GM12878 (cell line): ENCODE results near the gene RBMX. TPM values are rescaled to one million over a fixed set of nuclear protein-coding genes. Genes with fewer than 3 reads are reported as not detected.
"Not testable (repeated sequence)": the region's sequence is repeated elsewhere in the genome, so short reads cannot be mapped to it uniquely, and the experiment has no call there.

ENCODE experiments used
- ATAC-seq: fragments of 200-7000 bp; cut with Tn5 transposase; 3 replicates; pipeline ENCODE4 v1.9.1; 2020; ENCODE audit warnings: mild to moderate bottlenecking, moderate library complexity
- BruUV-seq: library from RNA; stranded (reverse); fragments of 400-500 nt; replicated peaks from 2 replicates; lab custom pipeline; 2021; lab: Mats Ljungman, UMichigan
- CTCF ChIA-PET: fragments of 300-600 bp; sonication (Branson Sonifier 250); formaldehyde crosslinking; extraction: SDS; loops from one replicate; lab custom pipeline; 2021; ENCODE audit warnings: inconsistent platforms; lab: Yijun Ruan, JAX
- POLR2A ChIA-PET: fragments of 350-600 bp; formaldehyde crosslinking; extraction: SDS; loops from one replicate; lab custom pipeline; 2021; ENCODE audit warnings: inconsistent platforms; lab: Charles Lee
- RAD21 ChIA-PET: fragments of 300-600 bp; sonication (Branson Sonifier 250); formaldehyde crosslinking; loops from one replicate; lab custom pipeline; 2023; ENCODE audit warnings: antibody characterized with exemption; ENCODE audit not compliant: unreplicated experiment; lab: Charles Lee
- SMC1A ChIA-PET: fragments of 300-600 bp; sonication (Branson Sonifier 250); formaldehyde crosslinking; loops from one replicate; lab custom pipeline; 2023; ENCODE audit not compliant: unreplicated experiment, uncharacterized antibody; lab: Charles Lee
- DNase-seq: peaks from one replicate; pipeline ENCODE4 v3.0.0-alpha.2; 2011; ENCODE audit warnings: low read depth, low spot score
- FAIRE-seq: peaks from 3 replicates; lab custom pipeline; 2011; peaks lifted over from hg19 to GRCh38; lab: Jason Lieb, UNC
- H2AFZ ChIP-seq: 2 replicates; pipeline ENCODE4 v1.6.0; 2011; ENCODE audit warnings: low read depth, low read length, control low read depth; ENCODE audit not compliant: control insufficient read depth
- H3K27ac ChIP-seq: 2 replicates; pipeline ENCODE4 v1.5.1; 2011; ENCODE audit warnings: control low read depth; ENCODE audit not compliant: control insufficient read depth, insufficient read depth
- H3K27me3 ChIP-seq, 2 experiments: replicated peaks in 1 of 2; 2 replicates each; pipeline versions ENCODE4 v1.6.0 to v1.6.1; 2011; ENCODE audit warnings: low read length in 1 of 2; ENCODE audit not compliant: control insufficient read depth in 2 of 2, insufficient read depth in 2 of 2
- H3K36me3 ChIP-seq, 2 experiments: 2 replicates each; pipeline ENCODE4 v1.5.1; 2011; ENCODE audit warnings: low read length in 1 of 2; ENCODE audit not compliant: control insufficient read depth in 2 of 2, insufficient read depth in 2 of 2
- H3K4me1 ChIP-seq: 2 replicates; pipeline ENCODE4 v1.6.1; 2011; ENCODE audit warnings: mild to moderate bottlenecking, low read length, moderate library complexity, mixed read lengths; ENCODE audit not compliant: control insufficient read depth, insufficient read depth
- H3K4me2 ChIP-seq: 2 replicates; pipeline ENCODE4 v1.6.0; 2011; ENCODE audit warnings: control low read depth; ENCODE audit not compliant: control insufficient read depth, insufficient read depth
- H3K4me3 ChIP-seq: fragments of 200-600 bp; sonication (generic); 2 replicates; pipeline ENCODE4 v1.5.1; 2016
- H3K79me2 ChIP-seq: 2 replicates; pipeline ENCODE4 v1.6.0; 2011; ENCODE audit warnings: low read length; ENCODE audit not compliant: control insufficient read depth, insufficient read depth
- H3K9ac ChIP-seq: 2 replicates; pipeline ENCODE4 v1.8.0; 2011; ENCODE audit warnings: low read length, control low read depth, mixed read lengths; ENCODE audit not compliant: control insufficient read depth, insufficient read depth
- H3K9me3 ChIP-seq: replicated peaks from 3 replicates; pipeline ENCODE4 v1.5.1; 2011; ENCODE audit warnings: mild to moderate bottlenecking, low read length; ENCODE audit not compliant: control insufficient read depth, insufficient read depth
- H4K20me1 ChIP-seq: 2 replicates; pipeline ENCODE4 v1.6.0; 2011; ENCODE audit not compliant: control insufficient read depth, insufficient read depth
- BHLHE40 ChIP-seq, 2 experiments: fragments of 450-650 bp in 1 of 2; IDR thresholded peaks; 2 replicates each; pipeline ENCODE4 v1.6.1; 2011 to 2017; ENCODE audit warnings: low read depth in 2 of 2, borderline replicate concordance in 1 of 2, improper control_type of control experiment in 1 of 2, low read length in 1 of 2, mild to moderate bottlenecking in 1 of 2
- BMI1 ChIP-seq: fragments of 450-650 bp; IDR thresholded peaks from 2 replicates; pipeline ENCODE4 v1.6.1; 2016; ENCODE audit warnings: mild to moderate bottlenecking, moderate library complexity, borderline replicate concordance
- CHD4 ChIP-seq: fragments of 200-600 bp; sonication (generic); IDR thresholded peaks from 2 replicates; pipeline ENCODE4 v1.6.1; 2016; ENCODE audit warnings: mild to moderate bottlenecking
- IRF4 ChIP-seq: IDR thresholded peaks from 2 replicates; pipeline ENCODE4 v1.6.1; 2011; ENCODE audit warnings: low read depth, low read length
- NRF1 ChIP-seq: conservative IDR thresholded peaks from 2 replicates; pipeline ENCODE4 v1.6.1; 2011; ENCODE audit warnings: mild to moderate bottlenecking, low read depth, low read length, improper control_type of control experiment
- PAX5 ChIP-seq: IDR thresholded peaks from 2 replicates; pipeline ENCODE4 v1.6.1; 2011; ENCODE audit warnings: low read depth, low read length, borderline replicate concordance
- PAX8 ChIP-seq: fragments of 450-650 bp; IDR thresholded peaks from 2 replicates; pipeline ENCODE4 v1.6.1; 2017; ENCODE audit warnings: mild to moderate bottlenecking, moderate library complexity
- POLR2AphosphoS2 ChIP-seq: IDR thresholded peaks from 2 replicates; pipeline ENCODE4 v1.6.1; 2011; ENCODE audit warnings: low read depth, mild to moderate bottlenecking, low read length, improper control_type of control experiment, moderate library complexity
- SMARCA5 ChIP-seq: fragments of 450-650 bp; IDR thresholded peaks from 2 replicates; pipeline ENCODE4 v1.6.1; 2017; ENCODE audit warnings: mild to moderate bottlenecking
- WGBS: methylation state at CpG from one replicate; pipeline ENCODE4 v1.1.6; 2016; ENCODE audit warnings: low lambda C conversion rate; ENCODE audit not compliant: insufficient replicate concordance, insufficient coverage; ENCODE audit errors: missing lambda C conversion rate; 5-methylcytosine and 5-hydroxymethylcytosine counted together
- in situ Hi-C: fragments of 300-500 bp; cut with MboI; formaldehyde crosslinking; loops from 9 replicates; pipeline ENCODE4 v1.14.3; 2018; ENCODE audit warnings: mixed read lengths
- intact Hi-C: fragments of 100-400 bp; cut with micrococcal nuclease; formaldehyde crosslinking; loops from one replicate; pipeline ENCODE4 v1.14.2; 2022; ENCODE audit not compliant: unreplicated experiment
- polyA plus RNA-seq, 11 experiments: library from polyadenylated mRNA; depleted of rRNA in 4 of 11; unstranded in 6 of 11; stranded (reverse) in 5 of 11; fragments of >200 nt; fragmentation: Nextera tagmentation in 4 of 11; fragmentation: Illumina TruSeq in 1 of 11; extraction: Ambion mirVana in 4 of 11; extraction: Trizol in 1 of 11; gene quantifications; 1 replicate in 1 of 11; 2 replicates in 10 of 11; pipeline versions ENCODE4 v1.2.1 to v1.2.3, GENCODE V29; 2011 to 2016; ENCODE audit warnings: inconsistent platforms in 2 of 11, missing spikeins in 2 of 11, low read depth in 1 of 11
- total RNA-seq, 4 experiments: library from RNA; depleted of rRNA in 3 of 4; stranded (reverse); fragments of >200 nt in 3 of 4; fragmentation: Illumina TruSeq in 1 of 4; extraction: Trizol in 1 of 4; gene quantifications; 2 replicates each; pipeline versions ENCODE4 v1.2.1 to v1.2.3, GENCODE V29; 2013 to 2021
- TF ChIP-seq, protein P1 (sequence below): fragments of 450-650 bp; IDR thresholded peaks from 2 replicates; pipeline ENCODE4 v1.6.1; 2017; ENCODE audit warnings: borderline replicate concordance
- TF ChIP-seq, protein P2 (sequence below): fragments of 450-650 bp; formaldehyde crosslinking; IDR thresholded peaks from 2 replicates; pipeline ENCODE4 v1.4.0; 2020; ENCODE audit warnings: mild to moderate bottlenecking, moderate library complexity
- TF ChIP-seq, protein P3 (sequence below): fragments of 450-650 bp; IDR thresholded peaks from 2 replicates; pipeline ENCODE4 v1.6.1; 2016; ENCODE audit warnings: mild to moderate bottlenecking
- TF ChIP-seq, protein P4 (sequence below): fragments of 450-650 bp; formaldehyde crosslinking; IDR thresholded peaks from 2 replicates; pipeline ENCODE4 v1.4.0; 2022; ENCODE audit warnings: mild to moderate bottlenecking, moderate library complexity

RBMX gene
- total and polyA plus RNA-seq, 10 of the 15 experiments (the other 5 are each of a cell fraction or from before 2014, with no cell fraction given) = 252 to 427 (median 288) TPM

DNA sequence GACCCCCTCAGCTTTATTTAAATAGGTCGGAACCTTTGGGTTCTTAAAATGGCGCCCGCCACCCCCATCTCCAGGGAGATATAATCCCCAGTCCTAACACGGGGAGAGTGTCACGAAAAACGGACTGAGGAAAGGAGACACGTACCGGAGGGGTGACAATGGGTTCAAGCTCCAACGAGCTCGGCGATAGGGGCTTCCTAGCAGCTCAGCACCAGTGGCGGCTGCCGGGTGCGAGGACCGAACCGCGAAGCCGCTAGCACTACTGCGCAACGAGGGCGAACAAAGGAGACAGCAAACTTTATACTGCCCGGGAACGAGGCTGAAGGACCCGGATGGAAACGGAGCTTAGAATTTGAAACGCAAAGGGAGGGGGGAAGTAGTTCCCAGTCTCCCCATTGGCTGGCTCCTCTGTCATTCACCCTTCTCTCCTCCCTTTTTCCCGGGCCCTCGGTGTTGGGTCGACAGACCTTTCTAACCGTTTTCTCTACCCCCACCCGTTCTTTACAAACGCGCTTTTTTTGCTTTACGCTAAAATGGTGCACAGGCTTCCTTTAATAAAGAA, at the start of gene RBMX (continued):
- TF ChIP-seq, protein P1, sequence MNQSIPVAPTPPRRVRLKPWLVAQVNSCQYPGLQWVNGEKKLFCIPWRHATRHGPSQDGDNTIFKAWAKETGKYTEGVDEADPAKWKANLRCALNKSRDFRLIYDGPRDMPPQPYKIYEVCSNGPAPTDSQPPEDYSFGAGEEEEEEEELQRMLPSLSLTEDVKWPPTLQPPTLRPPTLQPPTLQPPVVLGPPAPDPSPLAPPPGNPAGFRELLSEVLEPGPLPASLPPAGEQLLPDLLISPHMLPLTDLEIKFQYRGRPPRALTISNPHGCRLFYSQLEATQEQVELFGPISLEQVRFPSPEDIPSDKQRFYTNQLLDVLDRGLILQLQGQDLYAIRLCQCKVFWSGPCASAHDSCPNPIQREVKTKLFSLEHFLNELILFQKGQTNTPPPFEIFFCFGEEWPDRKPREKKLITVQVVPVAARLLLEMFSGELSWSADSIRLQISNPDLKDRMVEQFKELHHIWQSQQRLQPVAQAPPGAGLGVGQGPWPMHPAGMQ = no peak
- TF ChIP-seq SMARCA5 = no peak
- TF ChIP-seq NRF1 = no peak
- peak; percentile 94 for TF ChIP-seq POLR2AphosphoS2
- TF ChIP-seq, protein P2, sequence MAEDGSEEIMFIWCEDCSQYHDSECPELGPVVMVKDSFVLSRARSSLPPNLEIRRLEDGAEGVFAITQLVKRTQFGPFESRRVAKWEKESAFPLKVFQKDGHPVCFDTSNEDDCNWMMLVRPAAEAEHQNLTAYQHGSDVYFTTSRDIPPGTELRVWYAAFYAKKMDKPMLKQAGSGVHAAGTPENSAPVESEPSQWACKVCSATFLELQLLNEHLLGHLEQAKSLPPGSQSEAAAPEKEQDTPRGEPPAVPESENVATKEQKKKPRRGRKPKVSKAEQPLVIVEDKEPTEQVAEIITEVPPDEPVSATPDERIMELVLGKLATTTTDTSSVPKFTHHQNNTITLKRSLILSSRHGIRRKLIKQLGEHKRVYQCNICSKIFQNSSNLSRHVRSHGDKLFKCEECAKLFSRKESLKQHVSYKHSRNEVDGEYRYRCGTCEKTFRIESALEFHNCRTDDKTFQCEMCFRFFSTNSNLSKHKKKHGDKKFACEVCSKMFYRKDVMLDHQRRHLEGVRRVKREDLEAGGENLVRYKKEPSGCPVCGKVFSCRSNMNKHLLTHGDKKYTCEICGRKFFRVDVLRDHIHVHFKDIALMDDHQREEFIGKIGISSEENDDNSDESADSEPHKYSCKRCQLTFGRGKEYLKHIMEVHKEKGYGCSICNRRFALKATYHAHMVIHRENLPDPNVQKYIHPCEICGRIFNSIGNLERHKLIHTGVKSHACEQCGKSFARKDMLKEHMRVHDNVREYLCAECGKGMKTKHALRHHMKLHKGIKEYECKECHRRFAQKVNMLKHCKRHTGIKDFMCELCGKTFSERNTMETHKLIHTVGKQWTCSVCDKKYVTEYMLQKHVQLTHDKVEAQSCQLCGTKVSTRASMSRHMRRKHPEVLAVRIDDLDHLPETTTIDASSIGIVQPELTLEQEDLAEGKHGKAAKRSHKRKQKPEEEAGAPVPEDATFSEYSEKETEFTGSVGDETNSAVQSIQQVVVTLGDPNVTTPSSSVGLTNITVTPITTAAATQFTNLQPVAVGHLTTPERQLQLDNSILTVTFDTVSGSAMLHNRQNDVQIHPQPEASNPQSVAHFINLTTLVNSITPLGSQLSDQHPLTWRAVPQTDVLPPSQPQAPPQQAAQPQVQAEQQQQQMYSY = no peak
- TF ChIP-seq IRF4 = no peak
- TF ChIP-seq, protein P3, sequence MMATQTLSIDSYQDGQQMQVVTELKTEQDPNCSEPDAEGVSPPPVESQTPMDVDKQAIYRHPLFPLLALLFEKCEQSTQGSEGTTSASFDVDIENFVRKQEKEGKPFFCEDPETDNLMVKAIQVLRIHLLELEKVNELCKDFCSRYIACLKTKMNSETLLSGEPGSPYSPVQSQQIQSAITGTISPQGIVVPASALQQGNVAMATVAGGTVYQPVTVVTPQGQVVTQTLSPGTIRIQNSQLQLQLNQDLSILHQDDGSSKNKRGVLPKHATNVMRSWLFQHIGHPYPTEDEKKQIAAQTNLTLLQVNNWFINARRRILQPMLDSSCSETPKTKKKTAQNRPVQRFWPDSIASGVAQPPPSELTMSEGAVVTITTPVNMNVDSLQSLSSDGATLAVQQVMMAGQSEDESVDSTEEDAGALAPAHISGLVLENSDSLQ = peak; percentile 98
- no peak for TF ChIP-seq PAX8
- TF ChIP-seq, protein P4, sequence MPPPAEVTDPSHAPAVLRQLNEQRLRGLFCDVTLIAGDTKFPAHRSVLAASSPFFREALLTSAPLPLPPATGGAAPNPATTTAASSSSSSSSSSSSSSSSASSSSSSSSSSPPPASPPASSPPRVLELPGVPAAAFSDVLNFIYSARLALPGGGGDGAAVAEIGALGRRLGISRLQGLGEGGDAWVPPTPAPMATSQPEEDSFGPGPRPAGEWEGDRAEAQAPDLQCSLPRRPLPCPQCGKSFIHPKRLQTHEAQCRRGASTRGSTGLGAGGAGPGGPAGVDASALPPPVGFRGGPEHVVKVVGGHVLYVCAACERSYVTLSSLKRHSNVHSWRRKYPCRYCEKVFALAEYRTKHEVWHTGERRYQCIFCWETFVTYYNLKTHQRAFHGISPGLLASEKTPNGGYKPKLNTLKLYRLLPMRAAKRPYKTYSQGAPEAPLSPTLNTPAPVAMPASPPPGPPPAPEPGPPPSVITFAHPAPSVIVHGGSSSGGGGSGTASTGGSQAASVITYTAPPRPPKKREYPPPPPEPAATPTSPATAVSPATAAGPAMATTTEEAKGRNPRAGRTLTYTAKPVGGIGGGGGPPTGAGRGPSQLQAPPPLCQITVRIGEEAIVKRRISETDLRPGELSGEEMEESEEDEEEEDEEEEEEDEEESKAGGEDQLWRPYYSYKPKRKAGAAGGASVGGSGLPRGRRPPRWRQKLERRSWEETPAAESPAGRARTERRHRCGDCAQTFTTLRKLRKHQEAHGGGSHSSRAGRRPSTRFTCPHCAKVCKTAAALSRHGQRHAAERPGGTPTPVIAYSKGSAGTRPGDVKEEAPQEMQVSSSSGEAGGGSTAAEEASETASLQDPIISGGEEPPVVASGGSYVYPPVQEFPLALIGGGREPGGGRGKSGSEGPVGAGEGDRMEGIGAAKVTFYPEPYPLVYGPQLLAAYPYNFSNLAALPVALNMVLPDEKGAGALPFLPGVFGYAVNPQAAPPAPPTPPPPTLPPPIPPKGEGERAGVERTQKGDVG (CRISPR knock-in tag) = no peak
- TF ChIP-seq BHLHE40 (IDR thresholded peaks at IDR 0.05; ENCODE audit: borderline replicate concordance in 1 of 2, low read depth in 2 of 2, low read length in 1 of 2) = no peak; a peak in 1 of 4 replicates
- TF ChIP-seq CHD4 = no peak
- TF ChIP-seq PAX5 = 0 out of 2 replicates have a peak, but pooled peaks have one; percentile 24
- no peak for TF ChIP-seq BMI1

DNA sequence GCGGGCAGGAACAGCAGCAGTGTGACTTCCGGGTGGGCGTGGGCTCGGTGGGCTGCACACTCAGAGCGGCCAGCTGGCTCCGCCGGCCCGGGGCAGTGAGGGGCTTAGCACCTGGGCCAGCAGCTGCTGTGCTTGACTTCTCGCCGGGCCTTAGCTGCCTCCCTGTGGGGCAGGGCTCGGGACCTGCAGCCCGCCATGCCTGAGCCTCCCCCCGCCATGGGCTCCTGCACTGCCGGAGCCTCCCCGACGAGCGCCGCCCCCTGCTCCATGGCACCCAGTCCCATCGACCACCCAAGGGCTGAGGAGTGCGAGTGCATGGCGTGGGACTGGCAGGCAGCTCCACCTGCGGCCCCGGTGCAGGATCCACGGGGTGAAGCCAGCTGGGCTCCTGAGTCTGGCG, 40.9 kb upstream of the RBMX start:
- H2AFZ ChIP-seq, H3K4me1 ChIP-seq, POLR2A ChIA-PET, BruUV-seq, H3K36me3 ChIP-seq, H3K4me3 ChIP-seq, H3K9me3 ChIP-seq, H3K79me2 ChIP-seq, H3K27ac ChIP-seq, H3K4me2 ChIP-seq, H3K27me3 ChIP-seq, ATAC-seq, intact Hi-C loops, RAD21 ChIA-PET, H3K9ac ChIP-seq, in situ Hi-C loops, H4K20me1 ChIP-seq, DNase-seq, FAIRE-seq: not testable (repeated sequence)
- SMC1A ChIA-PET = interaction anchor here (0.9 kb wide), 1 partner anchor 186 kb away, joined by 3 read pairs; no protein-coding TSS in a partner anchor
- CTCF ChIA-PET = interaction anchor here (0.6 to 2.3 kb wide), 3 partner anchors 15 to 210 kb away, joined by 3 to 5 read pairs (median 3); no protein-coding TSS in a partner anchor
- 92% methylated on average over 23 of the region's 25 CpGs for WGBS
